Measurements from ENCODE around the gene GET4. TPM values are rescaled to one million over a fixed set of nuclear protein-coding genes. Genes with fewer than 3 reads are reported as not detected.

GET4 gene
- 10 to 100 TPM; 42.8 to 44.5 TPM for total RNA-seq

GRCh38 chr7:876077-876971, at the start of gene GET4:
GET4 (plus strand) TSS chr7:876554; CDS start chr7:876646, 92 bp downstream.
- H3K4me1 Mint-ChIP-seq (ENCODE audit: low read depth in 2 of 2): peaks cover 19 to 23% of the 10 kb centered on the region in 2 donors
- no peaks in the 10 kb centered on the region for H3K36me3 Mint-ChIP-seq
- no peaks in the 10 kb centered on the region for H3K9me3 Mint-ChIP-seq
- H3K27ac Mint-ChIP-seq: peak within 1 kb of the TSS; percentile 72 to 97
- no peaks in the 10 kb centered on the region for H3K27me3 Mint-ChIP-seq
- peak within 1 kb of the TSS; percentile 95 for H3K4me3 Mint-ChIP-seq
- ATAC-seq: peak; percentile 91
- DNase-seq (ENCODE audit: low spot score): peak; percentile 97

GRCh38 chr7:828793-829561, 47.4 kb upstream of the GET4 start:
- H3K4me1 Mint-ChIP-seq (ENCODE audit: low read depth in 2 of 2): peaks cover 25 to 35% of the 10 kb centered on the region in 2 donors
- no peak overlapping the region for H3K4me3 Mint-ChIP-seq
- H3K27ac Mint-ChIP-seq: no peak overlapping the region
- no peak for ATAC-seq
- H3K36me3 Mint-ChIP-seq: peaks cover 4% of the 10 kb centered on the region
- DNase-seq (ENCODE audit: low spot score): no peak
- H3K27me3 Mint-ChIP-seq: no peaks in the 10 kb centered on the region
- H3K9me3 Mint-ChIP-seq: no peaks in the 10 kb centered on the region

GRCh38 chr7:830069-830468, 46.3 kb upstream of the GET4 start:
- Mint-ChIP-seq H3K4me3 (no peak overlapping the region), H3K27me3 (no peaks in the 10 kb centered on the region), H3K4me1 (ENCODE audit: low read depth in 2 of 2) (peaks cover 25 to 35% of the 10 kb centered on the region in 2 donors), H3K27ac (no peak overlapping the region), H3K9me3 (no peaks in the 10 kb centered on the region), H3K36me3 (peaks cover 4% of the 10 kb centered on the region)
- DNase-seq (ENCODE audit: low spot score) (no peak), ATAC-seq (no peak)

GRCh38 chr7:831596-832166, 44.7 kb upstream of the GET4 start:
- peaks cover 28 to 34% of the 10 kb centered on the region in 2 donors for H3K4me1 Mint-ChIP-seq (ENCODE audit: low read depth in 2 of 2)

GRCh38 chr7:832167-832967, 44.0 kb upstream of the GET4 start, which contains the start of gene SUN1:
SUN1 (plus strand) TSS chr7:832476; CDS start chr7:832525, 49 bp downstream.
- H3K27me3 Mint-ChIP-seq: no peaks in the 10 kb centered on the region
- peaks cover 4% of the 10 kb centered on the region for H3K36me3 Mint-ChIP-seq
- no peaks in the 10 kb centered on the region for H3K9me3 Mint-ChIP-seq
- DNase-seq (ENCODE audit: low spot score) (no peak), ATAC-seq (peak; percentile 48 to 50)
- H3K4me1 Mint-ChIP-seq (ENCODE audit: low read depth in 2 of 2): peaks cover 28 to 34% of the 10 kb centered on the region in 2 donors
- peak within 1 kb of the TSS; percentile 53 for H3K4me3 Mint-ChIP-seq
- H3K27ac Mint-ChIP-seq: peak within 1 kb of the TSS; percentile 53 to 82

More at GRCh38 chr7:831596-832166, 44.7 kb upstream of the GET4 start:
- Mint-ChIP-seq H3K9me3 (no peaks in the 10 kb centered on the region), H3K27me3 (no peaks in the 10 kb centered on the region), H3K4me3 (peak overlapping the region; percentile 53), H3K27ac (peak overlapping the region; percentile 53 to 82), H3K36me3 (peaks cover 4% of the 10 kb centered on the region)
- DNase-seq (ENCODE audit: low spot score) (no peak), ATAC-seq (peak; percentile 48 to 68)

- Mint-ChIP-seq H3K9me3 (no peaks in the 10 kb centered on the region), H3K4me1 (ENCODE audit: low read depth in 2 of 2) (peaks cover 28 to 34% of the 10 kb centered on the region in 2 donors), H3K27ac (peak overlapping the region in 1 of 2 donors; percentile 53), H3K4me3 (peak overlapping the region; percentile 53), H3K36me3 (peaks cover 4% of the 10 kb centered on the region), H3K27me3 (no peaks in the 10 kb centered on the region)
- ATAC-seq: no peak
- DNase-seq (ENCODE audit: low spot score): no peak
Observed at GRCh38 chr7:832968-833424, 43.4 kb upstream of the GET4 start.

GRCh38 chr7:833601-834258, 42.6 kb upstream of the GET4 start:
- no peak overlapping the region for H3K27ac Mint-ChIP-seq
- no peaks in the 10 kb centered on the region for H3K27me3 Mint-ChIP-seq
- no peaks in the 10 kb centered on the region for H3K9me3 Mint-ChIP-seq
- ATAC-seq (no peak), DNase-seq (ENCODE audit: low spot score) (no peak)
- no peak overlapping the region for H3K4me3 Mint-ChIP-seq
- H3K4me1 Mint-ChIP-seq (ENCODE audit: low read depth in 2 of 2): peaks cover 28 to 34% of the 10 kb centered on the region in 2 donors
- peaks cover 4% of the 10 kb centered on the region for H3K36me3 Mint-ChIP-seq

- ATAC-seq (no peak), DNase-seq (ENCODE audit: low spot score) (no peak)
- H3K27ac Mint-ChIP-seq: no peak overlapping the region
- peaks cover 28 to 36% of the 10 kb centered on the region in 2 donors for H3K4me1 Mint-ChIP-seq (ENCODE audit: low read depth in 2 of 2)
- no peaks in the 10 kb centered on the region for H3K9me3 Mint-ChIP-seq
- peaks cover 4% of the 10 kb centered on the region for H3K36me3 Mint-ChIP-seq
- no peaks in the 10 kb centered on the region for H3K27me3 Mint-ChIP-seq
- H3K4me3 Mint-ChIP-seq: no peak overlapping the region
Observed at GRCh38 chr7:834277-834676, 42.1 kb upstream of the GET4 start.

GRCh38 chr7:835021-835420, 41.3 kb upstream of the GET4 start:
- Mint-ChIP-seq H3K4me3 (no peak overlapping the region), H3K27ac (no peak overlapping the region), H3K9me3 (no peaks in the 10 kb centered on the region), H3K27me3 (no peaks in the 10 kb centered on the region), H3K36me3 (peaks cover 4% of the 10 kb centered on the region), H3K4me1 (ENCODE audit: low read depth in 2 of 2) (peaks cover 28 to 36% of the 10 kb centered on the region in 2 donors)
- ATAC-seq (no peak), DNase-seq (ENCODE audit: low spot score) (no peak)

- Mint-ChIP-seq H3K9me3 (no peaks in the 10 kb centered on the region), H3K4me3 (no peak overlapping the region), H3K27ac (no peak overlapping the region), H3K4me1 (ENCODE audit: low read depth in 2 of 2) (peaks cover 22 to 31% of the 10 kb centered on the region in 2 donors), H3K36me3 (peaks cover 4% of the 10 kb centered on the region), H3K27me3 (no peaks in the 10 kb centered on the region)
- ATAC-seq: peak in 1 of 2 donors; percentile 56
- DNase-seq (ENCODE audit: low spot score): no peak
Observed at GRCh38 chr7:835485-836401, 40.6 kb upstream of the GET4 start.

GRCh38 chr7:836429-836828, 39.9 kb upstream of the GET4 start:
- Mint-ChIP-seq H3K4me1 (ENCODE audit: low read depth in 2 of 2) (peaks cover 16 to 26% of the 10 kb centered on the region in 2 donors), H3K36me3 (peaks cover 4% of the 10 kb centered on the region), H3K27me3 (no peaks in the 10 kb centered on the region), H3K4me3 (no peak overlapping the region), H3K27ac (no peak overlapping the region), H3K9me3 (no peaks in the 10 kb centered on the region)
- ATAC-seq: no peak
- no peak for DNase-seq (ENCODE audit: low spot score)

- no peak for DNase-seq (ENCODE audit: low spot score)
- Mint-ChIP-seq H3K27ac (no peak overlapping the region), H3K36me3 (peaks cover 4% of the 10 kb centered on the region), H3K4me1 (ENCODE audit: low read depth in 2 of 2) (peaks cover 10 to 21% of the 10 kb centered on the region in 2 donors), H3K27me3 (no peaks in the 10 kb centered on the region), H3K9me3 (no peaks in the 10 kb centered on the region), H3K4me3 (no peak overlapping the region)
- ATAC-seq: no peak
Observed at GRCh38 chr7:837001-837400, 39.4 kb upstream of the GET4 start.
